ENCODE data around the gene GRIN1. TPM values are rescaled to one million over a fixed set of nuclear protein-coding genes. Genes with fewer than 3 reads are reported as not detected.

GRIN1 gene
- total RNA-seq, 1 experiment from 2014 or later = 2.9 TPM

DNA sequence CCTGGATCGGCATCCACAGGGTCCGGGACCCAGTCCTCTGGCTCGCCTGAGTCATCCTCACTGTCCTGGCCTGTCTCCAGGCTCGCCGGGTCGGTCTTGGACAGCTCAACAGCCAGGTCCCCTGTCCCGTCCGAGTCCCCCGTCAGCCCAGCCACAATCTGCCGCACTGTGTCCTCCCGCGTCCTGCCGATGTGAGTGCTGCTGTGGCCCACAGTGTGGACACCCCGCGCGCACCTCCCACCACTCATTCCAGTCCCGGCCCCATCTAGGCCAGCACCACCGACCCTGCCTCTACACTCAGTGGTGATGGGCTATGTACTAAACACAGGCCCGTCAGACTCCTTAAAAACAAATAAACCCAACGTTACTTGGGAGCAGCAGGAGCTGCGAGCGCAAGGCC lies 42.7 kb downstream of the GRIN1 start:
- no peak overlapping the region for H4K5ac ChIP-seq (ENCODE audit: insufficient read length, low read depth, low read length)
- H3K27ac ChIP-seq (ENCODE audit: insufficient read length, low read depth, low read length) = no peak overlapping the region
- no peak overlapping the region for H2AK5ac ChIP-seq (ENCODE audit: insufficient read length, low read length)
- H3K27me3 ChIP-seq (ENCODE audit: insufficient read depth, low read length) = no peaks in the 10 kb centered on the region
- H3K4me2 ChIP-seq (ENCODE audit: insufficient read depth, insufficient read length, low read length) = no peak overlapping the region
- H2AFZ ChIP-seq (ENCODE audit: low read length) = no peak overlapping the region
- H2BK12ac ChIP-seq (ENCODE audit: insufficient read length, low read depth, low read length) = no peak overlapping the region
- no peaks in the 10 kb centered on the region for H3K4me1 ChIP-seq (ENCODE audit: insufficient read depth, low read length)
- no peaks in the 10 kb centered on the region for H3K9me3 Mint-ChIP-seq
- TF ChIP-seq, protein P1, sequence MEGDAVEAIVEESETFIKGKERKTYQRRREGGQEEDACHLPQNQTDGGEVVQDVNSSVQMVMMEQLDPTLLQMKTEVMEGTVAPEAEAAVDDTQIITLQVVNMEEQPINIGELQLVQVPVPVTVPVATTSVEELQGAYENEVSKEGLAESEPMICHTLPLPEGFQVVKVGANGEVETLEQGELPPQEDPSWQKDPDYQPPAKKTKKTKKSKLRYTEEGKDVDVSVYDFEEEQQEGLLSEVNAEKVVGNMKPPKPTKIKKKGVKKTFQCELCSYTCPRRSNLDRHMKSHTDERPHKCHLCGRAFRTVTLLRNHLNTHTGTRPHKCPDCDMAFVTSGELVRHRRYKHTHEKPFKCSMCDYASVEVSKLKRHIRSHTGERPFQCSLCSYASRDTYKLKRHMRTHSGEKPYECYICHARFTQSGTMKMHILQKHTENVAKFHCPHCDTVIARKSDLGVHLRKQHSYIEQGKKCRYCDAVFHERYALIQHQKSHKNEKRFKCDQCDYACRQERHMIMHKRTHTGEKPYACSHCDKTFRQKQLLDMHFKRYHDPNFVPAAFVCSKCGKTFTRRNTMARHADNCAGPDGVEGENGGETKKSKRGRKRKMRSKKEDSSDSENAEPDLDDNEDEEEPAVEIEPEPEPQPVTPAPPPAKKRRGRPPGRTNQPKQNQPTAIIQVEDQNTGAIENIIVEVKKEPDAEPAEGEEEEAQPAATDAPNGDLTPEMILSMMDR (conservative IDR thresholded peaks at IDR 0.05) = no peak
- H3K23me2 ChIP-seq (ENCODE audit: insufficient read length, low read depth, low read length, poor library complexity, severe bottlenecking) = no peaks in the 10 kb centered on the region
- no peak overlapping the region for H3K4me3 Mint-ChIP-seq
- no peak overlapping the region for H3T11ph ChIP-seq (ENCODE audit: low read length)
- no peak overlapping the region for H2BK15ac ChIP-seq (ENCODE audit: low read depth, low read length)
- peaks cover under 1% of the 10 kb centered on the region; the same call in 1 of the 2 replicates for H3K27me3 Mint-ChIP-seq (ENCODE audit: low read depth)
- 0 out of 4 replicates have a peak, but pooled peaks cover under 1 to 2% of the 10 kb centered on the region in 2 experiments for H3K4me1 Mint-ChIP-seq
- H2BK5ac ChIP-seq (ENCODE audit: insufficient read length, low read length) = no peak overlapping the region
- no peak overlapping the region for H3K14ac ChIP-seq (ENCODE audit: insufficient read depth, low read length)
- H4K8ac ChIP-seq (replicated peaks; ENCODE audit: insufficient read length, low read depth, low read length) = no peak overlapping the region
- no CpG with 5 or more reads among the region's 22 CpGs for WGBS (ENCODE audit: extremely low coverage, insufficient read length, low lambda C conversion rate)
- H3K79me1 ChIP-seq (ENCODE audit: insufficient read depth, low read depth, low read length, poor library complexity, severe bottlenecking) = no peaks in the 10 kb centered on the region
- no peak overlapping the region for H2BK120ac ChIP-seq (ENCODE audit: low read depth, low read length, poor library complexity, severe bottlenecking)
- no peak overlapping the region for H3K4ac ChIP-seq (ENCODE audit: low read depth, low read length)
- no peak for DNase-seq
- peaks cover 5 to 49% (median 47%) of the 10 kb centered on the region in 3 experiments; a peak in 6 of 7 replicates for H3K36me3 Mint-ChIP-seq (ENCODE audit: insufficient read depth in 1 of 3, low read depth in 3 of 3)
- no peak overlapping the region for H3K18ac ChIP-seq (ENCODE audit: insufficient read length, low read depth, low read length)
- no peak overlapping the region for H2BK20ac ChIP-seq (ENCODE audit: low read depth, low read length, poor library complexity, severe bottlenecking)
- peaks cover 2% of the 10 kb centered on the region for H4K20me1 ChIP-seq (ENCODE audit: control insufficient read depth, insufficient read depth, insufficient read length)
- no peak overlapping the region for H4K91ac ChIP-seq (ENCODE audit: insufficient read length, low read depth, low read length)
- H3K79me2 ChIP-seq (ENCODE audit: insufficient read depth, low read length) = no peaks in the 10 kb centered on the region
- no peak overlapping the region for H3K23ac ChIP-seq (ENCODE audit: insufficient read length, low read depth, low read length)
- no peak overlapping the region for H3K9ac ChIP-seq (ENCODE audit: extremely low read depth, insufficient read length, low read length)
- no peak overlapping the region for H3K27ac Mint-ChIP-seq
- no peak overlapping the region for H3K56ac ChIP-seq (ENCODE audit: insufficient read length, low read depth, low read length)
- no peaks in the 10 kb centered on the region for H3K9me3 ChIP-seq (ENCODE audit: control insufficient read depth, low read depth, low read length)

All from H9 (cell line).